IMR-90 (cell line): Measurements from ENCODE around the gene APMAP. TPM values are rescaled to one million over a fixed set of nuclear protein-coding genes. Genes with fewer than 3 reads are reported as not detected.

Source experiments
- ATAC-seq: fragments of 200-7000 bp; cut with Tn5 transposase; 2 replicates; pipeline ENCODE4 v1.9.1; 2020; ENCODE audit warnings: low read depth, mild to moderate bottlenecking, moderate library complexity
- BruUV-seq: library from RNA; stranded (reverse); fragments of 400-500 nt; replicated peaks from 2 replicates; lab custom pipeline; 2021; lab: Mats Ljungman, UMichigan
- CTCF ChIA-PET: fragments of 300-600 bp; formaldehyde crosslinking; extraction: SDS; loops from one replicate; lab custom pipeline; 2021; ENCODE audit warnings: antibody characterized with exemption; lab: Yijun Ruan, JAX
- POLR2A ChIA-PET: fragments of 300-600 bp; sonication (Branson Sonifier 250); formaldehyde crosslinking; loops from one replicate; lab custom pipeline; 2022; ENCODE audit warnings: antibody characterized with exemption; ENCODE audit not compliant: unreplicated experiment; lab: Charles Lee
- DNase-seq: peaks from one replicate; pipeline ENCODE4 v3.0.0; 2013
- H2AFZ ChIP-seq: replicated peaks from 2 replicates; pipeline ENCODE3; 2013; ENCODE audit warnings: low read length, mild to moderate bottlenecking; ENCODE audit not compliant: poor library complexity
- H2AK5ac ChIP-seq: 2 replicates; pipeline ENCODE4 v1.6.1; 2013; ENCODE audit warnings: low read depth, low read length, inconsistent platforms
- H2AK9ac ChIP-seq: replicated peaks from 2 replicates; pipeline ENCODE3; 2013; ENCODE audit warnings: mild to moderate bottlenecking, low read depth, low read length, moderate library complexity; ENCODE audit not compliant: poor library complexity
- H2BK120ac ChIP-seq: 2 replicates; pipeline ENCODE4 v1.6.1; 2013; ENCODE audit warnings: low read depth, low read length, inconsistent platforms
- H2BK15ac ChIP-seq: 3 replicates; pipeline ENCODE4 v1.6.1; 2013; ENCODE audit warnings: low read depth, low read length, inconsistent platforms
- H2BK20ac ChIP-seq: 2 replicates; pipeline ENCODE4 v1.6.1; 2013; ENCODE audit warnings: low read depth, mild to moderate bottlenecking, inconsistent platforms, low read length, moderate library complexity
- H2BK5ac ChIP-seq: 2 replicates; pipeline ENCODE4 v1.6.1; 2013; ENCODE audit warnings: mild to moderate bottlenecking, low read depth, low read length, inconsistent platforms; ENCODE audit not compliant: poor library complexity, severe bottlenecking
- H3K14ac ChIP-seq: replicated peaks from 2 replicates; pipeline ENCODE4 v1.6.1; 2013; ENCODE audit warnings: low read depth, low read length, inconsistent platforms
- H3K18ac ChIP-seq: 2 replicates; pipeline ENCODE4 v1.6.1; 2013; ENCODE audit warnings: low read depth, low read length, control low read depth
- H3K23ac ChIP-seq: 2 replicates; pipeline ENCODE4 v1.6.1; 2013; ENCODE audit warnings: low read depth, low read length, inconsistent platforms
- H3K27ac ChIP-seq: 2 replicates; pipeline ENCODE4 v1.5.1; 2013; ENCODE audit warnings: mild to moderate bottlenecking, control low read depth, low read length; ENCODE audit not compliant: insufficient read depth
- H3K27me3 ChIP-seq: 2 replicates; pipeline ENCODE4 v1.6.1; 2013; ENCODE audit warnings: low read length; ENCODE audit not compliant: control insufficient read depth, insufficient read depth
- H3K36me3 ChIP-seq: 2 replicates; pipeline ENCODE4 v1.6.1; 2013; ENCODE audit warnings: low read length, mixed read lengths; ENCODE audit not compliant: control insufficient read depth, insufficient read depth
- H3K4ac ChIP-seq: 2 replicates; pipeline ENCODE4 v1.6.1; 2013; ENCODE audit warnings: low read depth, low read length, inconsistent platforms
- H3K4me1 ChIP-seq: 2 replicates; pipeline ENCODE4 v1.6.1; 2013; ENCODE audit warnings: low read length, mixed read lengths; ENCODE audit not compliant: control insufficient read depth, insufficient read depth
- H3K4me2 ChIP-seq: 2 replicates; pipeline ENCODE4 v1.6.1; 2013; ENCODE audit warnings: low read depth, mild to moderate bottlenecking, control low read depth, low read length, moderate library complexity
- H3K4me3 ChIP-seq: 2 replicates; pipeline ENCODE4 v1.5.1; 2013; ENCODE audit warnings: low read depth, mild to moderate bottlenecking, control low read depth, low read length, moderate library complexity; ENCODE audit not compliant: insufficient read depth
- H3K56ac ChIP-seq: 2 replicates; pipeline ENCODE4 v1.6.1; 2013; ENCODE audit warnings: low read length, inconsistent platforms; ENCODE audit not compliant: insufficient read depth; ENCODE audit errors: extremely low read depth
- H3K79me1 ChIP-seq, 2 experiments: 2 replicates each; pipeline ENCODE4 v1.6.1; 2013; ENCODE audit warnings: low read length in 2 of 2, inconsistent platforms in 1 of 2, low read depth in 1 of 2
- H3K9ac ChIP-seq: 2 replicates; pipeline ENCODE4 v1.6.1; 2013; ENCODE audit warnings: low read depth, low read length, control low read depth
- H3K9me1 ChIP-seq: 2 replicates; pipeline ENCODE4 v1.6.1; 2013; ENCODE audit warnings: low read length, inconsistent platforms; ENCODE audit not compliant: insufficient read depth
- H3K9me3 ChIP-seq: 2 replicates; pipeline ENCODE4 v1.6.1; 2013; ENCODE audit warnings: low read length; ENCODE audit not compliant: control insufficient read depth, insufficient read depth
- H4K20me1 ChIP-seq: 2 replicates; pipeline ENCODE4 v1.6.1; 2013; ENCODE audit warnings: low read length, inconsistent platforms; ENCODE audit not compliant: insufficient read depth
- H4K5ac ChIP-seq: 2 replicates; pipeline ENCODE4 v1.6.1; 2013; ENCODE audit warnings: mild to moderate bottlenecking, low read depth, low read length, control low read depth
- H4K8ac ChIP-seq, 2 experiments: 2 replicates each; pipeline ENCODE4 v1.6.1; 2013; ENCODE audit warnings: low read depth in 2 of 2, low read length in 2 of 2, control low read depth in 1 of 2, inconsistent platforms in 1 of 2
- H4K91ac ChIP-seq: 2 replicates; pipeline ENCODE4 v1.6.1; 2013; ENCODE audit warnings: low read depth, low read length, inconsistent platforms; ENCODE audit not compliant: insufficient read depth
- BHLHE40 ChIP-seq: fragments of 150-350 bp; IDR thresholded peaks from 2 replicates; pipeline ENCODE4 v1.6.1; 2016; ENCODE audit warnings: mild to moderate bottlenecking, low read depth, low read length
- CHD1 ChIP-seq: IDR thresholded peaks from 2 replicates; pipeline ENCODE4 v1.6.1; 2012; ENCODE audit warnings: low read depth, low read length, improper control_type of control experiment
- FOS ChIP-seq: fragments of 150-350 bp; IDR thresholded peaks from 2 replicates; pipeline ENCODE4 v1.6.1; 2016; ENCODE audit warnings: low read depth, low read length
- MAFK ChIP-seq: IDR thresholded peaks from 2 replicates; pipeline ENCODE4 v1.6.1; 2012; ENCODE audit warnings: low read depth, low read length, improper control_type of control experiment
- MXI1 ChIP-seq: IDR thresholded peaks from 2 replicates; pipeline ENCODE4 v1.6.1; 2012; ENCODE audit warnings: low read depth, mild to moderate bottlenecking, low read length, moderate library complexity, borderline replicate concordance
- NFE2L2 ChIP-seq: fragments of 150-350 bp; IDR thresholded peaks from 2 replicates; pipeline ENCODE4 v1.6.1; 2016; ENCODE audit warnings: low read depth, mild to moderate bottlenecking, low read length
- POLR2A ChIP-seq: IDR thresholded peaks from 2 replicates; pipeline ENCODE4 v1.6.1; 2012; ENCODE audit warnings: mild to moderate bottlenecking, low read depth, low read length
- RAD21 ChIP-seq: IDR thresholded peaks from 2 replicates; pipeline ENCODE4 v1.6.1; 2012; ENCODE audit warnings: low read length, improper control_type of control experiment
- RCOR1 ChIP-seq: IDR thresholded peaks from 2 replicates; pipeline ENCODE4 v1.6.1; 2012; ENCODE audit warnings: mild to moderate bottlenecking, low read length, improper control_type of control experiment; ENCODE audit not compliant: insufficient replicate concordance
- RFX5 ChIP-seq: IDR thresholded peaks from 2 replicates; pipeline ENCODE4 v1.8.0; 2012; ENCODE audit warnings: low read depth, mild to moderate bottlenecking, low read length, moderate library complexity
- SMC3 ChIP-seq: fragments of 150-350 bp; IDR thresholded peaks from 2 replicates; pipeline ENCODE4 v1.6.1; 2016; ENCODE audit warnings: low read depth, mild to moderate bottlenecking, antibody characterized with exemption, low read length, moderate library complexity
- WGBS, 2 experiments: methylation state at CpG; one replicate each; pipeline versions ENCODE4 v1.1.5 to v1.1.7; 2013; ENCODE audit warnings: missing lambda C conversion rate in 2 of 2; ENCODE audit not compliant: insufficient read length in 1 of 2; ENCODE audit errors: extremely low coverage in 2 of 2; 5-methylcytosine and 5-hydroxymethylcytosine counted together
- dilution Hi-C: fragments of 300-500 bp; cut with HindIII; formaldehyde crosslinking; loops from one replicate; pipeline ENCODE4 v1.14.3; 2018; ENCODE audit warnings: low sequenced_read_pairs; ENCODE audit not compliant: unreplicated experiment
- in situ Hi-C: fragments of 300-500 bp; cut with MboI; formaldehyde crosslinking; loops from 3 replicates; pipeline ENCODE4 v1.14.3; 2019; ENCODE audit warnings: low sequenced_read_pairs, inconsistent platforms, mixed read lengths
- intact Hi-C: fragments of 100-400 bp; cut with micrococcal nuclease; formaldehyde crosslinking; loops from 2 replicates; pipeline ENCODE4 v1.10.0; 2022
- polyA plus RNA-seq, 3 experiments: library from polyadenylated mRNA; depleted of rRNA; stranded (reverse); fragments of >200 nt; gene quantifications; 2 replicates each; pipeline ENCODE4 v1.2.3, GENCODE V29; 2012; ENCODE audit warnings: low replicate concordance in 1 of 3
- total RNA-seq: library from RNA; depleted of rRNA; stranded (reverse); fragments of >200 nt; gene quantifications from 2 replicates; pipeline ENCODE4 v1.2.3, GENCODE V29; 2012
- TF ChIP-seq, protein P1 (sequence below): fragments of 150-350 bp; IDR thresholded peaks from 2 replicates; pipeline ENCODE4 v1.6.1; 2017; ENCODE audit warnings: mild to moderate bottlenecking, antibody characterized with exemption, low read length, low read depth
- TF ChIP-seq, protein P2 (sequence below): conservative IDR thresholded peaks from 2 replicates; pipeline ENCODE4 v1.5.1; 2012; ENCODE audit warnings: mild to moderate bottlenecking, low read depth, low read length, improper control_type of control experiment
- TF ChIP-seq, protein P3 (sequence below): fragments of 150-350 bp; IDR thresholded peaks from 2 replicates; pipeline ENCODE4 v1.6.1; 2016; ENCODE audit warnings: low read depth, mild to moderate bottlenecking, low read length, moderate library complexity, borderline replicate concordance

Gene APMAP
- total and polyA plus RNA-seq, 2 of the 4 experiments (the other 2 are of a cell fraction), result 67.2 to 88.8 TPM

DNA sequence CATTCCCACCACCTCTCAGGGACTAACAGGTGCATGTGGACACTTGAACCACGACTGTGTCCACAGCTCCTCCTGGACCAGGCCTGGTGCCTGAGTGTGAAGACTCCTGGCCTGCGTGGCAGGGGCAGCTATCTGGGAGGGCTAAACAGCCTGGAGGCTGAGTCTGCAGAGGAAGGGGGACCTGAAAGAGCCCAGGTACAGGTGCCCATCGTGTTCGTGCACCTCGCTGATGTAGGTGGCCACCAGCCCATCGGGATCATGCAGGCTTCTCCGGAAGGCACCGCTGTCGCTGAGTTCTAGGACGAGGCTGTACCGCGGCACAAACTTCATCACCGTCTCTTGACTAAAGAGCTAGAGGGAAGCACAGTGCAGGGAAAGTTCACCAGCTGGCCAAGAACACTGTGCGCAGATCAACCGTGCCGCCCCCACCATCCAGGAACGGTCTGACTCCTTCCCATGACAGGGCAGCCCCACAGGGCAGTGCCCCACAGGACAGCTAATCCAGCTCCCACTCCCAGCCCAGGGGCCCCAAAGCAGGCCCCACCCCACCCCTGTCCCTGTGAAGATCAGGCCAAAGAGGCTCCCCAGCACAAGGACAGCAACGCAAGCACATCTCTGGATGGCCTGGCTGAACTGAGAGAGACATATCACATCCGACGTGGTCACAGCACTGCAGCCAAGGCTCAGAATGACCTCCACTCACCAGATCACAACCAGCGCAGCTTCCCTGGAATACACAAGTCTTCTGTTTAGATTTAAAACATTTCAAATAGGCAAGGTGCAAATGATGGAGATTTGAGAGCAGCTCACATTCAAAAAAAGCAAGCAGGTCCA, 28.7 kb downstream of the APMAP start:
- Histone ChIP-seq H3K4me2 (no peak overlapping the region), H3K18ac (no peak overlapping the region), H2AFZ (no peak overlapping the region), H3K56ac (no peak overlapping the region), H4K5ac (no peak overlapping the region), H3K9me3 (no peaks in the 10 kb centered on the region), H3K4me3 (no peak overlapping the region), H3K36me3 (peaks cover 42% of the 10 kb centered on the region), H2AK5ac (no peak overlapping the region), H3K14ac (no peak overlapping the region), H2BK15ac (no peak overlapping the region), H3K9me1 (no peaks in the 10 kb centered on the region), H2BK20ac (no peak overlapping the region), H3K79me1 (no peaks in the 10 kb centered on the region), H3K27me3 (no peaks in the 10 kb centered on the region), H3K4me1 (no peaks in the 10 kb centered on the region), H3K4ac (no peak overlapping the region), H2AK9ac (no peak overlapping the region), H3K23ac (no peak overlapping the region), H3K9ac (no peak overlapping the region), H4K8ac (no peak overlapping the region), H4K91ac (no peak overlapping the region), H4K20me1 (no peaks in the 10 kb centered on the region), H2BK120ac (no peak overlapping the region), H2BK5ac (no peak overlapping the region), H3K27ac (no peak overlapping the region)
- in situ Hi-C loops, result no loop called here
- dilution Hi-C loops, result no loop called here
- TF ChIP-seq RAD21, result no peak
- TF ChIP-seq, protein P1, sequence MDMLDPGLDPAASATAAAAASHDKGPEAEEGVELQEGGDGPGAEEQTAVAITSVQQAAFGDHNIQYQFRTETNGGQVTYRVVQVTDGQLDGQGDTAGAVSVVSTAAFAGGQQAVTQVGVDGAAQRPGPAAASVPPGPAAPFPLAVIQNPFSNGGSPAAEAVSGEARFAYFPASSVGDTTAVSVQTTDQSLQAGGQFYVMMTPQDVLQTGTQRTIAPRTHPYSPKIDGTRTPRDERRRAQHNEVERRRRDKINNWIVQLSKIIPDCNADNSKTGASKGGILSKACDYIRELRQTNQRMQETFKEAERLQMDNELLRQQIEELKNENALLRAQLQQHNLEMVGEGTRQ, result no peak
- no peak for TF ChIP-seq BHLHE40
- TF ChIP-seq MXI1, result no peak
- TF ChIP-seq MAFK, result no peak
- no peak for TF ChIP-seq RFX5
- TF ChIP-seq NFE2L2, result no peak
- TF ChIP-seq, protein P2, sequence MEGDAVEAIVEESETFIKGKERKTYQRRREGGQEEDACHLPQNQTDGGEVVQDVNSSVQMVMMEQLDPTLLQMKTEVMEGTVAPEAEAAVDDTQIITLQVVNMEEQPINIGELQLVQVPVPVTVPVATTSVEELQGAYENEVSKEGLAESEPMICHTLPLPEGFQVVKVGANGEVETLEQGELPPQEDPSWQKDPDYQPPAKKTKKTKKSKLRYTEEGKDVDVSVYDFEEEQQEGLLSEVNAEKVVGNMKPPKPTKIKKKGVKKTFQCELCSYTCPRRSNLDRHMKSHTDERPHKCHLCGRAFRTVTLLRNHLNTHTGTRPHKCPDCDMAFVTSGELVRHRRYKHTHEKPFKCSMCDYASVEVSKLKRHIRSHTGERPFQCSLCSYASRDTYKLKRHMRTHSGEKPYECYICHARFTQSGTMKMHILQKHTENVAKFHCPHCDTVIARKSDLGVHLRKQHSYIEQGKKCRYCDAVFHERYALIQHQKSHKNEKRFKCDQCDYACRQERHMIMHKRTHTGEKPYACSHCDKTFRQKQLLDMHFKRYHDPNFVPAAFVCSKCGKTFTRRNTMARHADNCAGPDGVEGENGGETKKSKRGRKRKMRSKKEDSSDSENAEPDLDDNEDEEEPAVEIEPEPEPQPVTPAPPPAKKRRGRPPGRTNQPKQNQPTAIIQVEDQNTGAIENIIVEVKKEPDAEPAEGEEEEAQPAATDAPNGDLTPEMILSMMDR, result no peak
- no peak for TF ChIP-seq FOS
- TF ChIP-seq POLR2A, result no peak
- TF ChIP-seq CHD1, result no peak
- TF ChIP-seq RCOR1, result no peak
- TF ChIP-seq, protein P3, sequence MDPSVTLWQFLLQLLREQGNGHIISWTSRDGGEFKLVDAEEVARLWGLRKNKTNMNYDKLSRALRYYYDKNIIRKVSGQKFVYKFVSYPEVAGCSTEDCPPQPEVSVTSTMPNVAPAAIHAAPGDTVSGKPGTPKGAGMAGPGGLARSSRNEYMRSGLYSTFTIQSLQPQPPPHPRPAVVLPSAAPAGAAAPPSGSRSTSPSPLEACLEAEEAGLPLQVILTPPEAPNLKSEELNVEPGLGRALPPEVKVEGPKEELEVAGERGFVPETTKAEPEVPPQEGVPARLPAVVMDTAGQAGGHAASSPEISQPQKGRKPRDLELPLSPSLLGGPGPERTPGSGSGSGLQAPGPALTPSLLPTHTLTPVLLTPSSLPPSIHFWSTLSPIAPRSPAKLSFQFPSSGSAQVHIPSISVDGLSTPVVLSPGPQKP, result no peak
- TF ChIP-seq SMC3, result no peak
- DNase-seq, result no peak
- ChIA-PET POLR2A (no interaction called here), CTCF (no interaction called here)
- BruUV-seq, result no TSS peak
- 96% methylated on average over 15 of the region's 21 CpGs; no CpG with 5 or more reads in 1 of the 2 experiments for WGBS, 2 experiments
- no peak for ATAC-seq
- intact Hi-C loops, result no loop called here
